Spleen (tissue), 11 donors: ENCODE results near the gene TLDC2. TPM values are rescaled to one million over a fixed set of nuclear protein-coding genes. Genes with fewer than 3 reads are reported as not detected.
A peak's percentile ranks its signal among the peaks of the same experiment; 100 is the strongest.
"Not testable (repeated sequence)": the region's sequence is repeated elsewhere in the genome, so short reads cannot be mapped to it uniquely, and the experiment has no call there.

Experiments
- DNase-seq: peaks from one replicate; pipeline ENCODE4 v3.0.0-alpha.2; 2020
- H3K27ac ChIP-seq, 8 donors: fragments of 200-600 bp; sonication (generic) in 7 of 8; 1 replicate in 4 of 8; 2 replicates in 4 of 8; pipeline versions ENCODE4 v1.5.0 to v1.8.0; 2016 to 2021; ENCODE audit warnings: inconsistent platforms in 4 of 8, mild to moderate bottlenecking in 4 of 8, moderate library complexity in 1 of 8
- H3K27me3 ChIP-seq, 7 donors: fragments of 200-600 bp; sonication (generic) in 6 of 7; replicated peaks in 1 of 7; 1 replicate in 4 of 7; 2 replicates in 3 of 7; pipeline versions ENCODE4 v1.5.0 to v1.8.0; 2016 to 2021; ENCODE audit warnings: inconsistent platforms in 3 of 7, mild to moderate bottlenecking in 1 of 7
- H3K36me3 ChIP-seq, 6 donors: fragments of 200-600 bp; sonication (generic) in 5 of 6; 1 replicate in 4 of 6; 2 replicates in 2 of 6; pipeline versions ENCODE4 v1.5.0 to v1.8.0; 2016 to 2021; ENCODE audit warnings: inconsistent platforms in 2 of 6
- H3K4me1 ChIP-seq, 6 donors: fragments of 200-600 bp; sonication (generic) in 5 of 6; 1 replicate in 3 of 6; 2 replicates in 3 of 6; pipeline versions ENCODE4 v1.5.0 to v1.8.0; 2016 to 2021; ENCODE audit warnings: inconsistent platforms in 3 of 6
- H3K4me3 ChIP-seq, 8 donors: fragments of 200-600 bp; sonication (generic) in 7 of 8; 1 replicate in 4 of 8; 2 replicates in 4 of 8; pipeline versions ENCODE4 v1.5.0 to v1.8.0; 2016 to 2021; ENCODE audit warnings: inconsistent platforms in 4 of 8, mild to moderate bottlenecking in 4 of 8, moderate library complexity in 2 of 8
- H3K9me3 ChIP-seq, 8 donors: fragments of 200-600 bp; sonication (generic) in 7 of 8; 1 replicate in 4 of 8; 2 replicates in 4 of 8; pipeline versions ENCODE4 v1.5.0 to v1.8.0; 2016 to 2021; ENCODE audit warnings: inconsistent platforms in 4 of 8
- POLR2A ChIP-seq, 3 donors: fragments of 450-650 bp; IDR thresholded peaks; one replicate each; pipeline ENCODE4 v1.5.1; 2017; ENCODE audit warnings: antibody characterized with exemption in 3 of 3, mild to moderate bottlenecking in 1 of 3
- POLR2AphosphoS5 ChIP-seq, 3 donors: sonication (generic); formaldehyde crosslinking; IDR thresholded peaks; one replicate each; pipeline ENCODE4 v1.5.1; 2017; ENCODE audit warnings: antibody characterized with exemption in 3 of 3
- WGBS, 5 donors: extraction: QIAGEN DNeasy Blood & Tissue Kit in 3 of 5; methylation state at CpG; one replicate each; pipeline versions ENCODE4 v1.1.5 to v1.1.7; 2013 to 2018; 5-methylcytosine and 5-hydroxymethylcytosine counted together
- intact Hi-C: fragments of 100-400 bp; cut with DNase I; formaldehyde crosslinking; loops from one replicate; pipeline ENCODE4 v1.15.0; 2023; ENCODE audit warnings: low total_unique reads
- polyA plus RNA-seq, 3 donors: library from polyadenylated mRNA; stranded (reverse); fragments of 200-250 nt; gene quantifications; one replicate each; pipeline ENCODE4 v1.2.1, GENCODE V29; 2013
- total RNA-seq, 7 donors: library from RNA; depleted of rRNA in 3 of 7; stranded (reverse); fragments of >200 nt in 3 of 7; fragmentation: NEBNext Ultra II Directional in 4 of 7; extraction: Animal tissue kit (Norgen Biotek cat#: 25700) in 4 of 7; gene quantifications; one replicate each; pipeline versions ENCODE4 v1.1.0 to v1.2.1, GENCODE V29; 2016 to 2021
- TF ChIP-seq, protein P1 (sequence below), 11 experiments: fragments of 200-600 bp in 7 of 11; fragments of 450-650 bp in 4 of 11; sonication (generic) in 4 of 11; IDR thresholded peaks in 8 of 11; conservative IDR thresholded peaks in 3 of 11; 1 replicate in 7 of 11; 2 replicates in 4 of 11; pipeline versions ENCODE4 v1.4.0 to v1.8.0; 2016 to 2021; ENCODE audit warnings: antibody characterized with exemption in 11 of 11, inconsistent platforms in 4 of 11, mild to moderate bottlenecking in 1 of 11
- donor health status: healthy with polysubstance abuse.
- donor health status: DM: no; HTN: no; CAD: no; lungs with moderate emphysema.
- donor health status: DM: no; HTN: no; CAD: no.
- donor health status: Bipolar disorder and iron deficiency.
- donor health status: healthy.
- donor health status: DM: no; HTN: no; CAD: no.
- donor health status: DM: yes; HTN: yes; CAD: no.

The TLDC2 gene
- total and polyA plus RNA-seq, 10 donors: 0.05 to 0.16 (median 0.11) TPM; not detected in 7

DNA sequence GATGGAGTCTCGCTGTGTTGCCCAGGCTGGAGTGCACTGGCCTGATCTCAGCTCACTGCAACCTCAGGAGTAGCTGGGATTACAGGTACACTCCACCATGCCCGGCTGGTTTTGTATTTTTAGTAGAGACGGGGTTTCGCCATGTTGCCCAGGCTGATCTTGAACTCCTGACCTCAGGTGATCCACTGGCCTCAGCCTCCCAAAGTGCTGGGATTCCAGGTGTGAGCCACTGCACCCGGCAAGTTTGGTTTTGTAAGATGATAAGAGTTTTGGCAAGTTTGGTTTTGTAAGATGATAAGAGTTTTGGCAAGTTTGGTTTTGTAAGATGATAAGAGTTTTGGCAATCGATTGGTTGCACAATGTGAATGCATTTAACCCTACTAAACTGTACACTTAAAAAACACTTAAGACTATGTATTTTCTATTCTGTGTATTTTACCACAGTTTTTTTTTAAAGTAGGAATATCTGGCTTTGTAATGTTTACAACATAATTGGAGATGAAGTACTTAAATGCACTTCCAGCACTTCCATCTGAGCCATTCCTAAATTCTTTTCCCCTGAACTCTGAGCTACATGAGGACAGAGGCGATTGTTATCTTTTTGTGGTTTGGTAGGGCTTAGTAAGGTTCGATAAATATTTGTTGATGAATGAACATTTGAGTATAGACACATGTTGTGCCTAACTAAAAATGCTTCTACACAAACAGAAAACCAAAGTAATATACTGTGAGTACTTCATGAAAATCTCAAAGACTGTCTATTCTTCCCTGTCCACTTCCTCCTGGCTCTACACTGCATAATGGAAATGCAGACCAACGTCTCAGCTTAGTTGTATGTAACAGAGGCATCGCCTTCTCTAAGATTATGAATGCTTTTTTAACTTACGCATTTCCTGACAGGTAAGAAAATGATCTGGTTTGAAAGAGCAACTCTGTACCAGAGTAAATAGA is 56.8 kb downstream of the TLDC2 start:
- TF ChIP-seq, protein P1, sequence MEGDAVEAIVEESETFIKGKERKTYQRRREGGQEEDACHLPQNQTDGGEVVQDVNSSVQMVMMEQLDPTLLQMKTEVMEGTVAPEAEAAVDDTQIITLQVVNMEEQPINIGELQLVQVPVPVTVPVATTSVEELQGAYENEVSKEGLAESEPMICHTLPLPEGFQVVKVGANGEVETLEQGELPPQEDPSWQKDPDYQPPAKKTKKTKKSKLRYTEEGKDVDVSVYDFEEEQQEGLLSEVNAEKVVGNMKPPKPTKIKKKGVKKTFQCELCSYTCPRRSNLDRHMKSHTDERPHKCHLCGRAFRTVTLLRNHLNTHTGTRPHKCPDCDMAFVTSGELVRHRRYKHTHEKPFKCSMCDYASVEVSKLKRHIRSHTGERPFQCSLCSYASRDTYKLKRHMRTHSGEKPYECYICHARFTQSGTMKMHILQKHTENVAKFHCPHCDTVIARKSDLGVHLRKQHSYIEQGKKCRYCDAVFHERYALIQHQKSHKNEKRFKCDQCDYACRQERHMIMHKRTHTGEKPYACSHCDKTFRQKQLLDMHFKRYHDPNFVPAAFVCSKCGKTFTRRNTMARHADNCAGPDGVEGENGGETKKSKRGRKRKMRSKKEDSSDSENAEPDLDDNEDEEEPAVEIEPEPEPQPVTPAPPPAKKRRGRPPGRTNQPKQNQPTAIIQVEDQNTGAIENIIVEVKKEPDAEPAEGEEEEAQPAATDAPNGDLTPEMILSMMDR (IDR thresholded peaks at IDR 0.05 in 8 of 11, conservative IDR thresholded peaks at IDR 0.05 in 3 of 11): no peak
- TF ChIP-seq POLR2AphosphoS5 (IDR thresholded peaks at IDR 0.05) (no peak), POLR2A (IDR thresholded peaks at IDR 0.05) (no peak)
- intact Hi-C loops: no loop called here
- Histone ChIP-seq H3K27me3 (no peaks in the 10 kb centered on the region), H3K4me3 (no peak overlapping the region), H3K4me1 (peaks cover 6 to 91% (median 34%) of the 10 kb centered on the region in 6 donors), H3K36me3 (peaks cover 0 to 100% (median 72%) of the 10 kb centered on the region in 6 donors), H3K27ac (peak overlapping the region in 4 of 8 donors; percentile 2 to 80 (median 46)), H3K9me3 (no peaks in the 10 kb centered on the region)
- peak; percentile 19 for DNase-seq
- 70 to 80% (median 80%) methylated on average over 11 of the region's 11 CpGs for WGBS, 5 donors

DNA sequence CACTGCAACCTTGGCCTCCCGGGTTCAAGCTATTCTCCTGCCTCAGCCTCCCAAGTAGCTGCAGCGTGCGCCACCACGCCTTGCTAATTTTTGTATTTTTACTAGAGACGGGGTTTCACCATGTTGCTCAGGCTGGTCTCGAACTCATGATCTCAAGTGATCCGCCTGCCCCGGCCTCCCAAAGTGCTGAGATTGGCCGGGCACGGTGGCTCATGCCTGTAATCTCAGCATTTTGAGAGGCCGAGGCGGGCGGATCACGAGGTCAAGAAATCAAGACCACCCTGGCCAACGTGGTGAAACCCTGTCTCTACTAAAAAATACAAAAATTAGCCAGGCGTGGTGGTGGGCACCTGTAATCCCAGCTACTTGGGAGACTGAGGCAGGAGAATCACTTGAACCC is 57.6 kb downstream of the TLDC2 start:
- DNase-seq: peak; percentile 60
- intact Hi-C loops, H3K9me3 ChIP-seq, H3K4me3 ChIP-seq, H3K27me3 ChIP-seq: not testable (repeated sequence)
- H3K36me3 ChIP-seq: peaks cover 0 to 100% (median 63%) of the 10 kb centered on the region in 6 donors
- WGBS, 5 donors: 94 to 97% (median 95%) methylated on average over 16 of the region's 16 CpGs
- peak in 1 of 3 donors; percentile 21 for TF ChIP-seq POLR2AphosphoS5 (IDR thresholded peaks at IDR 0.05)
- H3K4me1 ChIP-seq: peaks cover 6 to 95% (median 40%) of the 10 kb centered on the region in 6 donors
- peak overlapping the region in 3 of 8 donors; percentile 2 to 80 (median 21) for H3K27ac ChIP-seq

DNA sequence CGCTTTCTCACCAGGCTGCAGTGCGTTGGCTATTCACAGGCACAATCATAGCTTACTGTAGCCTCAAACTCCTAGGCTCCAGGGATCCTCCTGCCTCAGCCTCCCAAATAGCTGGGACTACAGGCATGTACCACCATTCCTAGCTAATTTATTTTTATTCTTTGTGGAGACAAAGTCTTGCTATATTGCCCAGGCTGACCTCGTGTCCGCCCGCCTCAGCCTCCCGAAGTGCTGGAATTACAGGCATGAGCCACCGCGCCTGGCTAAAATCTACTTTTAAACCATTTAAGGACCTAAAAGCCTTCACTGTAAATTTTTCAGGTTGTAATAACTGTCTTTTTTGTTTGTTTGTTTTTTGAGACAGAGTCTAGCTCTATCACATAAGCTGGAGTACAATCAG is 60.4 kb downstream of the TLDC2 start:
- Histone ChIP-seq H3K36me3 (peaks cover 0 to 100% (median 51%) of the 10 kb centered on the region in 6 donors), H3K9me3 (no peaks in the 10 kb centered on the region), H3K4me1 (peaks cover 13 to 96% (median 58%) of the 10 kb centered on the region in 6 donors), H3K4me3 (no peak overlapping the region), H3K27me3 (no peaks in the 10 kb centered on the region), H3K27ac (peak overlapping the region in 5 of 8 donors; percentile 1 to 98 (median 49))
- intact Hi-C loops: no loop called here
- TF ChIP-seq, protein P1 (IDR thresholded peaks at IDR 0.05 in 8 of 11, conservative IDR thresholded peaks at IDR 0.05 in 3 of 11): no peak
- TF ChIP-seq POLR2A (IDR thresholded peaks at IDR 0.05) (no peak), POLR2AphosphoS5 (IDR thresholded peaks at IDR 0.05) (no peak)
- 84 to 99% (median 89%) methylated on average over 8 of the region's 8 CpGs for WGBS, 5 donors
- DNase-seq: peak; percentile 39

GRCh38 chr20:36936761-36937401 is 60.9 kb downstream of the TLDC2 start:
- H3K4me3 ChIP-seq, H3K27me3 ChIP-seq, H3K9me3 ChIP-seq, intact Hi-C loops: not testable (repeated sequence)
- whole genome bisulfite sequencing, 5 donors: 76 to 90% (median 85%) methylated on average over 9 of the region's 9 CpGs
- DNase-seq: peak; percentile 23
- peaks cover 13 to 96% (median 63%) of the 10 kb centered on the region in 6 donors for H3K4me1 ChIP-seq
- peaks cover 0 to 100% (median 47%) of the 10 kb centered on the region in 6 donors for H3K36me3 ChIP-seq
- peak overlapping the region in 5 of 8 donors; percentile 21 to 98 (median 49) for H3K27ac ChIP-seq

DNA sequence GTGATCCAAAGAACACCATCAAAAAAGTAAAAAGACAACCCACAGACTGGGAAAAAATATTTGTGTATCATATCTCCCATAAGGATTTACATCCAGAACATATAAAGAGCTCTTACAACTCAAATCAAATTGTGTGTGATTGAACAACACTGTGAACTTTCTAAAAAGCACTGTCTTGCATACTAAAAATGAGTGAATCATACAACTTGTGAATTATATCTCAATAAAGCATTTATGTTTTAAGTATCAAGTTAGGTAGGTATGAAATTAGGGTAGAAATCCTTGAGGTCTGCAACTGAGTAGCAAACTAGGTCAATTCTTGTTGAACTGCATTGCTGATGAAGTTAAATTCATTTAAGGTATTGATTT is 61.4 kb downstream of the TLDC2 start:
- Histone ChIP-seq H3K36me3 (peaks cover 0 to 100% (median 47%) of the 10 kb centered on the region in 6 donors), H3K4me1 (peaks cover 13 to 96% (median 66%) of the 10 kb centered on the region in 6 donors), H3K4me3 (no peak overlapping the region), H3K9me3 (no peaks in the 10 kb centered on the region), H3K27ac (peak overlapping the region in 5 of 8 donors; percentile 21 to 98 (median 49)), H3K27me3 (no peaks in the 10 kb centered on the region)
- TF ChIP-seq, protein P1 (IDR thresholded peaks at IDR 0.05 in 8 of 11, conservative IDR thresholded peaks at IDR 0.05 in 3 of 11): no peak
- no peak for DNase-seq
- intact Hi-C loops: no loop called here
